NCI-H2196 treated with DMSO at 0.1 percent for 48 hours (cell line): ENCODE data around the gene LCE1A.

Experiments
- DNase-seq: peaks from one replicate; lab custom pipeline; 2025; ENCODE audit not compliant: unreplicated experiment; lab: John Stamatoyannopoulos, UW

The LCE1A gene, protein sequence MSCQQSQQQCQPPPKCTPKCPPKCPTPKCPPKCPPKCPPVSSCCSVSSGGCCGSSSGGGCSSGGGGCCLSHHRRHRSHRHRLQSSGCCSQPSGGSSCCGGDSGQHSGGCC

DNA sequence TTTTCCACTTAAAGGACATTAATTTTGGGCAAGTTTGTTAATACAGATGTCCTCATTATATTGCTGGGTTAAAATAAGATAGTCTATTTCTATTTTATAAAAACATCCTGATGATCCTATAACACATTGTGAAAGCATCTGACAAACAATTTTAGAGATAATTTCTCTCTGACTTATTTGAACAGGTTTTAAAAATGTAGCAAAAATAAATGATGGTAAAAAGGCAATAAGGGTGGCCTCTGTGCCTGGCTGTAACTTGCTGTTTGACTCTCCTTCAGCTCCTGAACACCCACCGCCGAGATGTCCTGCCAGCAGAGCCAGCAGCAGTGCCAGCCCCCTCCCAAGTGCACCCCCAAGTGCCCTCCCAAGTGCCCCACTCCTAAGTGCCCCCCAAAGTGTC lies at the start of gene LCE1A:
LCE1A (plus strand) TSS at position 301 of the 400 bp plus-strand sequence; CDS start at position 301, 0 bp downstream.
- DNase-seq: no peak

GRCh38 chr1:152777510-152778137 lies 49.6 kb upstream of the LCE1A start:
- DNase-seq: no peak

DNA sequence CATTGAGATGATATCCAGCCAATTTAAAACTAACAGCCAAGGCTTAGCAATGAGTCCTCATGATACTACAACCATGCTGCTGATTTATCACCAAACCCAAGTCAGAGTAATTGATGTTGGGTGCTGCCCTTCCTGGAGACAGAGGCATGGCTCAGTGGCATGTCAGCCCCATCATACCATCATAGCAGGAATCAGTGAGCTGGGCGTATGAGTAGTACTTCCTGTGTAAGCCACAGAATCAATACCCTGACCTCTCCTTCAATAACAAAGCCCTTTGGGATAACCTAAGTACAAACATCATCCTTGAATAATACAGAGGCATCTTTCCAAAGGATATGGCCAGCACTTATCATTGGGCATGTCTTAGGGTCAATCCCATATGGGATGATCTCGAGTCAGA lies 44.2 kb upstream of the LCE1A start:
- no peak for DNase-seq

DNA sequence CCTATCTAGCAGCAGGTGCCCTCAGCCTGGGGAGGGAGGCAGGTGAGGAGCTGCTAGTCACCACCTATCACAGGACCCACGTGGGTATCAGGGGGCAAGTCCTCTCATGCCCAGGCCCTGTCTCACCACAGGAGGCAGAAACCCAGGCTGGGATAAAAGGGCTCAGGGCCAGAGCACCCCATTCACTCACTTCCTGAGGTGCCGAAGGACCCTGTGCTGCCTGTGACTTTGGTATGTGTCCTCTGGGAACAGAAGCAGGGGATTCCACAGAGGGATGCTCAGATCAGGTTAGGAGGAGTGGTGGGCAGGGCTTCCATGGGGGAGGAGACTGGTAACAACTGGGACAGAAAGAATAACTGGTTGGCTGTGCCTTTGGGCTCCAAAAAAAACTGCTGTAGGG lies 41.2 kb upstream of the LCE1A start, which contains the start of gene LCE1E:
LCE1E (plus strand) TSS at position 181 of the 400 bp plus-strand sequence. CDS start 1,043 bp downstream, outside the sequence.
- no peak for DNase-seq

- no peak for DNase-seq
Measured at GRCh38 chr1:152795686-152796085, 31.6 kb upstream of the LCE1A start.

DNA sequence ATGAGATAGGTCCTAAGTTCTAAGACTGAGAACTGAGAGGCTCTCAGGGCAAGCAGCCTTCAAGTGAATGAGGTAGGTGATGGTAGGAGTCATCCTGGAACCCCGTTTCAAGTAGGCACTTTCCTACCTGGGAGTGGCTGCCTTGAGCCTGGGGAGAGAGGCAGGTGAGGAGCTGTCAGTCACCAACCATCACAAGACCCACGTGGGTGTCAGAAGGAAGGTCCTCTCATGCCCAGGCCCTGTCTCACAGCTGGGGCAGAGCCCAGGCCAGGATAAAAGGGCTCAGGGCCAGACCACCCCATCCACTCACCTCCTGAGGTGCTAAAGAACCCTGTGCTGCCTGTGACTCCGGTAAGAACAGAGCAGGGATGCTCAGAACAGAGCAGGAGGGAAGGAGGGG lies 30.9 kb upstream of the LCE1A start, which contains the start of gene LCE1D:
LCE1D (plus strand) TSS at position 301 of the 400 bp plus-strand sequence. CDS start 1,074 bp downstream, outside the sequence.
- no peak for DNase-seq

GRCh38 chr1:152801333-152801732 lies 25.9 kb upstream of the LCE1A start:
- DNase-seq: no peak

DNA sequence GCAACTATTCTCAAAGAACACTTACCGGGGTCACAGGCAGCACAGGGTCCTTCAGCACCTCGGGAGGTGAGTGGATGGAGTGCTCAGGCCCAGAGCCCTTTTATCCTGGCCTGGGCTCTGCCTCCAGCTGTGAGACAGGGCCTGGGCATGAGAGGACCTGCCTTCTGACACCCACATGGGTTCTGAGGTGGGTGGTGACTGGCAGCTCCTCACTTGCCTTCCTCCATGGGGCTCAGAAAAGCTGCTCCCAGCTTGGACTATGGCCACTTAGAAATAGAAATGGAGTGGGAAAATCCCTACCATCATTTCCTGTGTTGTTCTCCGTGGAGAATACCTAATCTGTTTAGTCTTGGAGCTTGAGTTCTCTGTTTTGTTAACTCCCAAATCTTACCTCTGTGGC lies 20.7 kb upstream of the LCE1A start, which contains the start of gene LCE1C:
LCE1C (minus strand) TSS at position 76 of the 400 bp plus-strand sequence. CDS start 1,173 bp downstream, outside the sequence.
- DNase-seq: no peak

DNA sequence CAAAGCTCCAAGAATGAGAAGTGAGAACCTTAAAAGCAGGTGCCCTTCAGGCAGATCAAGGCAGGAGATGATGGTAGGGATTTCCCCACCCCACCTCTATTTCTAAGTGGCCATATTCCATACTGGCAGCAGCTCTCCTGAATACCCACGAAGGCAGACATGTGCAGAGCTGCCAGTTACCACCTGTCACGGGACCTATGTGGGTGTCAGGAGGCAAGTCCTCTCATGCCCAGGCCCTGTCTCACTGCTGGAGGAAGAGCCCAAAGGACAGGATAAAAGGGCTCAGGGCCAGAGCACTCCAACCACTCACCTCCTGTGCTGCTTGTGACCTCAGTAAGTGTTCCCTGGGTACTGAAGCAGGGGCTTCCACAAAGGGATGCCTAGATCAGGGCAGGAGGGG lies 16.2 kb upstream of the LCE1A start:
- no peak for DNase-seq

GRCh38 chr1:152811671-152812070 lies 15.6 kb upstream of the LCE1A start, which contains the start of gene LCE1B:
Gene LCE1B, plus strand, starts transcription at chr1:152811971. Its CDS starts 476 bp downstream, at chr1:152812447.
- DNase-seq: no peak

GRCh38 chr1:152817309-152817708 lies 10.0 kb upstream of the LCE1A start:
- DNase-seq: no peak

DNA sequence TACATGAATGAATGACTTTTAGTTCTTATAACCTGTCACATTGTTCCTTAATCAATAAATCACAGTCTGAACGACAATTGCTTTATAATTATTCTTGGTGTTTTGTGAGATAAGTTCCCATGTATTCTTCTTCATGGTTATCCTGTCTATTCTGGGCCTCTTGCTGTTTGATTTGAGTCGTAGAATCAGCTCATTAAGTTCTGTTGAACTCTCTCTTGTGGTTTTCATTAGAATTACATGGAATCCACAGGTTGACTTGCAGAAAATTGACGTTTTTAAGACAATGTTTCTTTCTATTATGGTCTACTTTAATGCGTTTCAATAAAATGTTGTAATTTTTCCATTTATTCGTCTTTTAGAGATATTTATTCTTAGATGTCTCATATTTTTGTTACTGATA lies 4.0 kb upstream of the LCE1A start:
- DNase-seq: no peak

DNA sequence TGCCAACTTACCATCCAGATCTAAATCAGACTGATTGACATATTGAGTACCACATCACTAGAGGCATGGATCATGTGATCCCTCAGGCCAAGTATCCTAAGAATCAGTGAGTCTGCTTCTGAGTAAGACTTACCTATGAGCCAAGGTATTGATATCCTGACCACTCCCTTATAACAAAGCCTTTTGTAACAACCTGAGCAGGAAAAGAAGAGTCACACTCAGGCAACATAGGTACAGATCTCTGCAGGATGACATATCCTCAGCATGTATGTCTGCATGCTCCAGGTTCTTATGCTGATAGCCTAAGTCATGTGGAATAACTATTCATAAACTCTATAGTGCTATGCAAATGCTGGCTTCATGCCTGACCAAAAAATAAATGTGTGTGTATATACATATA lies 2.3 kb upstream of the LCE1A start:
- DNase-seq: no peak

GRCh38 chr1:152836870-152837269 lies 9.6 kb downstream of the LCE1A start:
- no peak for DNase-seq

- no peak for DNase-seq
Measured at GRCh38 chr1:152842556-152842955, 15.3 kb downstream of the LCE1A start, which contains the start of gene LCE6A. Gene LCE6A, plus strand, starts transcription at chr1:152842856. Its CDS starts 665 bp downstream, at chr1:152843521.

DNA sequence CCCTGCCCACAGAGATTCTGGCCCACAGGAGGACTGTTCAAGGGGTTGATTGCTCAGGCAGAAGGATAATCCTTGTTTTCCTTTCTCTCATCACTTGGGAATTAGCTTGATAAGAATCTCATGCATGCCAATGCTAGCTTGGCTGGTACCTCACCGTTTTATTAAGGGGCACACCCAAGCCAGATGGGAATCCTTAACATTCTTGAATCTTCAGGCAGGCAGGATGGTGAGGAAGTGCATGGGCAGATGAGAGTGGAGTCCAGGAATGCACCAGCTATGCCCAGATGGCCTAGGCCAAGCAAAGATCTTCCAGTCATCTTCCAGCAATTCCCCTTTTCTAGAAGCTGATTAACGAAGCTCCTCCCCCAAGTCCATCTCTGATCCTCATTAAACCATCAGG lies 28.4 kb downstream of the LCE1A start:
- no peak for DNase-seq

DNA sequence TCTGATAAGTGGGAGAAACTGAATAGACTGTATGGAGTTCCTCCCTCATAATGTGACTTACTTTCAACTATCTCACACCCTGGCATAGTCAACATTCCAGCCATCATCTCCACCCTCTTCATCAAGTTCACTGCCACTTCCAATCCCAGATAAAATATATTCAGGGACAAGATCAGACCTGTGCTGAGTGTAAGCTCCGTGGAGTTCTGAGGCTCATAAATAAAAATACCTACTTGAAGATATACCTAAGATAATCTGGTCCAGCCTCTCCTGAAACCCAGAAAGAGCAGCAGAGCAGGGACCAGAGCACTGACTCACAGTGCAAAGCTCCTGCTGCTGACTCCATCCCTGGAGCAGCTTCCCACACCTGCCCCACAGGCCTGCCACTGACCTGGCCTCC lies 30.8 kb downstream of the LCE1A start:
- DNase-seq: no peak

DNA sequence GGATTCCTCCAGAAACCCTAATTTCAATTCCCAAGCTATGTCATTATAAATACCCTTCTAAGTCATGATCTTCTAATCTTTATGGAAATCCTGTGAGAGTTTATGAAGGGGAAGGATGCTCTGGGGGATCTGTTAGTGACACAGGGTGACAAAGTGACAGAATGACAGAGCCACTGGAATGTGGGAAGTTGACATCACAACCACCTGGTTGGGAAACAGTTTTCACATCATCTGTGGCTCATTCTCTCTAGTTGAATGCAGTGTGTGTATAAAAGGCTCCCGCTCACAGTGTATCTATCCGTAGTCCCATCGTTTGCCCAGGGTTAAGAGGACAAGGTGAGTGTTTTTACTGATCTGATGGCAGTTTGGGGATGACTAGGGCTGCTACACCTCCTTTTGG lies 32.4 kb downstream of the LCE1A start, which contains the start of gene LCE7A:
LCE7A (plus strand) TSS at position 301 of the 400 bp plus-strand sequence. CDS start 702 bp downstream, outside the sequence.
- DNase-seq: no peak

DNA sequence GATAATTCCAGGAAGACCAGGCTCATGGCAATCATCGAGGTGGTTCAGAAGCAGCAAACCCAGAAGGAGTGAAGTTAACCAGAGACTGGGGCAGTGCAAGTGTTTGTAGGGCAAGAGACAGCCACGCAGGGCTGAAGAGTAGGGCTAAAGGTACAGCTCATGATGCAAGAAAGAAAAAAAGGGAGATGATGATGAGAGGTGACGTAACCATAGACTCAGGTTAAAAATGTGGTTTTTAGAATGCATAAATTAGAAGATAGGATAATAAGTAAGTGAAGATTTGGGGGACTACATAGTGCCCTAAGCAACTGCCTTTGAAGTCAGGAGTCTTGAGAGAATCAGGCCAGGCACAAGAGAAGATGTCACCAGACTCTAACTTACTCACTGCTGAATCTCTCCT lies 32.9 kb downstream of the LCE1A start:
- no peak for DNase-seq

DNA sequence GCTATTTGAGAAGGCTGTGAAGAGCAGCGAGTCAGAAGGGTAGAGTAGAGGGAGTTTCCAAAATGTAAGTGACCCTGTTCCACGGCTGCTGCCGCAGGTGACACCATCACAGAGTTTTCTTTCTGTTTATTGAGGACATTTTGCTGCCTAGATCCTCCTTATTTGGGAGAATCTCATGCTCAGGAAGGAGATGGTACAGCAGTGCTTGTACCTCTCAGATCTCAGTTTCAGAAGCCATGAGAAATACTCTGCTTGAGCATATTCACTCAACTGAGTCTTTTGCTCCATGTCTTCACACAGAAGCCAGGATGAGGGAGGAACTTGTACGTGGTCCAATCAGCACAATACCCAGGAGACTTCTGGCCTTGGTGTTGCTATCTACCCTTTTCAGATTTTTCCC lies 34.1 kb downstream of the LCE1A start:
- DNase-seq: no peak

GRCh38 chr1:152864443-152864842 lies 37.2 kb downstream of the LCE1A start:
- no peak for DNase-seq

DNA sequence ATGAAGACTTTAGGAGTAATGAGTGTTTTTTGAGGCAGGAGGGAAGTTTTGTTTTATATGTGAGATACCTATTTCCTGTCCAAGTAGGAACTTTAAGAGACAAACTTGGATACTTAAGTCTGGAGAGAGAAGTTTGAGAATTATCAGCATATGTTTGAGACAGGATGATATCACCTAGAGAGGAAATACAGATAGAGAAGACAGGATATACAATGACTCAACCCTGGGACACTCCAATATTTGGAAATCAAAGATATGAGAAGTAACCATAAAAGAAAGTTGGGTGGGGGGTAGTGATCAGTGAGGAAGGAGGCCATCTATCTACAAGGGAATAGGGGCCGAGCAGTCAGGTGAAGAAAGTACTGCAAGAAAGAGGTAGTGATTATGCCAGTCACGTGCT lies 39.0 kb downstream of the LCE1A start:
- no peak for DNase-seq
